Glomerular visceral epithelial cell (primary cell): ENCODE measurements around the gene KIFC1.

ENCODE experiments used
- DNase-seq: peaks from one replicate; pipeline ENCODE4 v3.0.0-alpha.2; 2016; ENCODE audit errors: extremely low spot score

Gene KIFC1

DNA sequence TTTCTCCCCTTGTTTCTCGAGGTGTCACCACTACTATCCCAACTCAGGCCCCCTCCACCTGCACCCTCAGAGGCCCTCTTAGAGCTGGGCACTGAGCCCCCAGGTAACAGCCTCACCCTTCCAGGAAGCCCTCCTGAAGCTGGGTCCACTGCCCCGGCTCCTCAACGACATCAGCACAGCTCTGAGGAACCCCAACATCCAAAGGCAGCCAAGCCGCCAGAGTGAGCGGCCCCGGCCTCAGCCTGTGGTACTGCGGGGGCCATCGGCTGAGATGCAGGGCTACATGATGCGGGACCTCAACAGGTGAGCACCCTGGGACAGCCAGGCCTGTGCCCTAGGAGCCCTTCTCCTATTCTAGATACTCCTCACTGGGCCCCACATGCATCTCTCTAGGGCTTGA is 49.8 kb downstream of the KIFC1 start:
- DNase-seq: no peak

DNA sequence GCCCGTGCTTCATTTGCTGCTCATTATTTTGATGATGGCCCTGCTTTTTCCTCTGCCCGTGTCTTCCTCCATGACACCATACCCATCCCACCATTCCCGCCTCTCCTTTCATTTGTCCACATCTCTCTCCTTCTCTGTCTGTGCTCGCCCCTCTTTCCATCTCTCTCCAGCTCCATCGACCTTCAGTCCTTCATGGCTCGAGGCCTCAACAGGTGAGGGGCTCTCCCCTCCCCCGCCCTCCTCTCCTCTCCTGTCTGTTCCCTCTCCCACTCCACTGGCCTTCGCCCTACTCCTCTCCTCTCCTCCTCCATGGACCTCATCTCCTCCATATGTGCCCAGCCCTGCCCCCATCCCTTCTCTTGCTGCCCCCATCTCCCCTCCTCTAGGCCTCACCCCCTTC is 50.7 kb downstream of the KIFC1 start:
- DNase-seq: no peak

GRCh38 chr6:33443025-33443424 is 51.4 kb downstream of the KIFC1 start:
- DNase-seq: no peak

DNA sequence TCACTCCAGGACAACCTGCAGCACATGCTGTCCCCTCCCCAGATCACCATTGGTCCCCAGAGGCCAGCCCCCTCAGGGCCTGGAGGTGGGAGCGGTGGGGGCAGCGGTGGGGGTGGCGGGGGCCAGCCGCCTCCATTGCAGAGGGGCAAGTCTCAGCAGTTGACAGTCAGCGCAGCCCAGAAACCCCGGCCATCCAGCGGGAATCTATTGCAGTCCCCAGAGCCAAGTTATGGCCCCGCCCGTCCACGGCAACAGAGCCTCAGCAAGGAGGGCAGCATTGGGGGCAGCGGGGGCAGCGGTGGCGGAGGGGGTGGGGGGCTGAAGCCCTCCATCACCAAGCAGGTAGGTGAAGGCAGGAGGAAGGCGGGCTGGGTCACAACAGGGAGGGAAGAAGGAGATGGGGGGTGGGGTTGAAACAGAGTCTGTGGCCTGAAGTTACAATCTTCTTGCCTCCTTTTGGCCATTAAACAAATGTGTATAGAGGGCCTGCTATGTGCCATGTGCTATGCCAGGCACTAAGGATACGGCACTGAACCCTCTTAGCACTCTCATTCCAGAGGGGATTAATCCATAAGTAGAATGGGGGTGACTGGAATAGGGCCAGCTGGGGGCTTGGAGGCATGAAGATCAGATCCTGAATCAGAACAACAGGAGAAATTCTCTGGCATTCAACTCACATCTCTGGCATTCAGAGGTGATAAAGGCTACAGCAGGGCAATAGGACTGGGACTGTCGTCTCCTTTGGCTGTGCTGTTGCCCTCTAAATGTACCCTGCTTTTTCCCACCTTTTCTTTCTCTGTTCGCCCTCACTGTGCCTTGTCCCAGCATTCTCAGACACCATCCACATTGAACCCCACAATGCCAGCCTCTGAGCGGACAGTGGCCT is 52.2 kb downstream of the KIFC1 start:
- DNase-seq: no peak

DNA sequence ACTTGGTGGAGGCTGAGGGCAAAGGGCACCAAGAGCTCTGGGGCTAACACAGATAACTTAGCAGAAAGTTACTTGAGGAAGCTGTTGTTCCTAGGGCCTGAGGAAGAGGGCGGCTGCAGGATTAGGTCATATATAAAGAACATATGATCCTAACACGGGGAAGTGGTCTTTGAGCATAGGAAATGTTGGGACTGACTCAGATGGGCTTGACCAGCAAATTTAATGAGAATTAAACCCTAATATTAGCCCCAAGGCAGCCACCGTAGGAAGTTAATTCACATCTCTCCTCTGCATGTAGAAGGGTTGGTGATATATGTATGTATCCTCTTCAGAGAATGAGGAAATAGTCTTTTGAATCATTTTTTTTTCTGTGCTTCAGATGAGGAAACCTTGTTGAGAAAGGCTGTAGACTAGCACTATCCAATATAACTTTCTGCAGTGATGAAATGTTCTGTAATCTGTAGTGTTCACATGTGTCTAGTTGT is 53.5 kb downstream of the KIFC1 start:
- DNase-seq: no peak

DNA sequence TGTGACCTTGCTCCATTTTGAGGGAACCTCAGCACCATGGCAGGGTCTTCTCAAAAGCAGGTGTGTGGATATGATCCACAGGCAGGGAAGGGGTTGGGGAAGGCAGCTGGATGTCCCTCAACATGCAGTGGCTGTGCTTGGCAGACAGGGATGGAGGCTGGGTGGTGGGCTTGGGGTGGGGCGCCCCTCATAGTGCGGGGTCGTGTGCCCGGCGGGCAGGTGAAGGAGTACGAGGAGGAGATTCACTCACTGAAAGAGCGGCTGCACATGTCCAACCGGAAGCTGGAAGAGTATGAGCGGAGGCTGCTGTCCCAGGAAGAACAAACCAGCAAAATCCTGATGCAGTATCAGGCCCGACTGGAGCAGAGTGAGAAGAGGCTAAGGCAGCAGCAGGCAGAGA is 54.7 kb downstream of the KIFC1 start:
- DNase-seq: no peak

DNA sequence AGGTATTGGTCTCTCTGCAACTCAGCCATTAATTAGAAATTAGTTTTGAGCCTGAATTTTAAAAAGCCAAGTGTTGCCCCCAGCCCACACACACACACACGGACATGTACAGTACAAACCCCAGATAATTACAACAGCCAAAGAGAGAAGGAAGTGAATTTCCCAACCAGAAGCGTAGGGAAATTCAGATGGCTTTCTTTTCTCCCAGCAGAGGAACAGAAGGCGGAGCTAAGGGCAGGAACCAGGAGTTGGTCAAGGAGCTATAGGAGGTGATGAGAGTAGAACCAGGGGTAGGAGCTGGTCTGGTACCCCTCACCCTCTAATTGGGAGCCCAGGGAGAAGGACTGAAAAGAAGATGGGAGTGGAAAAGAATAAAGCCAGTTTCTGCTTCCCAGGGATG is 58.8 kb downstream of the KIFC1 start:
- DNase-seq: no peak

DNA sequence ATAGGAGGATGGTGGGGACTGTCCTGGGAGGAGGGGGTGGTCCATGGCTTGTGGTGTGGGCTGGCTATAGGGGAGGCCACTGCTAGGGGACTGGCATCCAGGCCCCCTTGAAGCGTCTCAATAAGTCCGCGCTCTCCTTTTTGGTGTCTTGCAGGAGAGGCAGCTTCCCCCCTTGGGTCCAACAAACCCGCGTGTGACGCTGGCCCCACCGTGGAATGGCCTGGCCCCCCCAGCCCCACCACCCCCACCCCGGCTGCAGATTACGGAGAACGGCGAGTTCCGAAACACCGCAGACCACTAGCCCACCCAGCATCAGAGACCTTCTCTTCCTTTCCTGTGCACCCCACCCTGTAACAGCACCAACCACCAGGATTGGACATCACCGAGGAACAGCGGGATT is 60.0 kb downstream of the KIFC1 start:
- DNase-seq: no peak

GRCh38 chr6:33452496-33452895 is 60.9 kb downstream of the KIFC1 start:
- no peak for DNase-seq

DNA sequence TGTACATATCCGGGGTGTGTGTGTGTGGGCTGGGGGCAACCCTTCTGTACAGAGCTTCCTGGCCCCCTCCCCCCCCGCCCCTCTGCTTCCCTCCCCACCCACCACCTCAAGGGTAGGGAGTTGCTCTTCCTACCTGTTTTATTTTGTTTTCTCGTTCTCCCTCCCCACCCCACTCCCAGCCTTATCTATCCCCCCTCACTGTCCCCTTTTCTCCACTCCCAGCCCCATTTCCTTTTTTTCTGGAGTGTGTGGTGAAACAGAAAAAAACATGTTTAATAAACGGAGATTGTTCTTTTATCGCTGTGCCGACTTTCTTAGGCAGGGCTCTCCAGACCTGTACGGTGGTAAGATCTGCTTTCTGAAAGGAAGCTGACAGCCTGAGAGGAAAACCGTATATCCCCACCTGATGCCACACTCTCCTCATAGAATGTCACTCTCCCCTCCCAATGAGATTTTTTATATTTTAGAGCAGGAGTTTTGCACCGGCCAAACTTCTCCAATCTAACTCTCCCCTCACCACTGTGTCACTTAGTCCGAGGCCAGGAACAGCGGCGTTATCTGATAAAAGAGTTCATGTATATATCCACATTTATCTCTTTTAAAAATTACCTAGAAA is 61.9 kb downstream of the KIFC1 start:
- DNase-seq: no peak

GRCh38 chr6:33454009-33454946 is 62.7 kb downstream of the KIFC1 start, which contains the start of gene ZBTB9:
Gene ZBTB9 (plus strand): TSS chr6:33454576. CDS start chr6:33455101, 525 bp downstream.
- peak; percentile 96 for DNase-seq

- no peak for DNase-seq
These were observed 63.4 kb downstream of the KIFC1 start for GRCh38 chr6:33455051-33455450.

GRCh38 chr6:33456156-33456555 is 64.5 kb downstream of the KIFC1 start:
- DNase-seq: no peak

DNA sequence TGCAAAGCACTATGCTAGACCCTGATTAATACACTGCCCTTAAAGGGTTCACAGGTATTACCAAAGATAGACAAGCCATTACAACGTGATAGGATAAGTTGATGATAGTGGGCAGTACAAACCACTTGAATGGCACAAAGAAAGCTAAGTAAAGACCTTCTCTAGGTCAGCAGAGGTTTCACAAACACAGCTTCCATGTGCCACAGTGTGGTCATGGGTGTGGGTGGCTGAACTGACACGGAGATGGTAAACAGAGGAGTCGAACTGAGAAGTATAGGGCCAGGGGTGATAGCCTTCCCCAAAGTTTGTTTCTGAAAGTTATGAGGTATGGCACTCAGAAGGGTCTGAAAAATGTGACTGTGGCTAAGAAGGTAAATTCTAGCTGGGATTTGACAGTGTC is 67.1 kb downstream of the KIFC1 start:
- no peak for DNase-seq

DNA sequence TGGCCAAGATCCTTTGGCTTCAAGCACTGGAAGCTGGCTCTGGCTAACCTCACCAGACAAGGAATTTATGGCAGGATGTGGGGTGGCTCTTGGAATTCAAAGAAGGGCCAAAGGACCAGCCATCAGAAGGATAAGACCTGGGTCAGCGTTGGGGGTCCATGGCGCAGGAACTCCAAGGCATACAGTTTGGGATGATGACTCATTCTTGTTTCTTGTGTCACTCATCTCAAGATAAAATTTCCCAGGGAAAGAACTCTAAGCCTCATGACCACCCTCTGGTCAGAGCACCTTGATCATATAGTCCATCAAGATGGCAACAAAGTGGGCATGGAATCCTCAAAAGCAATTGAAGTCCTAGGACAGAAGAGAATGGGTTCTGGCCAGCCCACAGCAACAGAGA is 67.6 kb downstream of the KIFC1 start:
- no peak for DNase-seq
